ENCODE measurements around the gene ZNF891. TPM values are rescaled to one million over a fixed set of nuclear protein-coding genes. Genes with fewer than 3 reads are reported as not detected.

Gene ZNF891
- total and polyA plus RNA-seq, 8 donors = 1.6 to 8.5 (median 7.1) TPM

DNA sequence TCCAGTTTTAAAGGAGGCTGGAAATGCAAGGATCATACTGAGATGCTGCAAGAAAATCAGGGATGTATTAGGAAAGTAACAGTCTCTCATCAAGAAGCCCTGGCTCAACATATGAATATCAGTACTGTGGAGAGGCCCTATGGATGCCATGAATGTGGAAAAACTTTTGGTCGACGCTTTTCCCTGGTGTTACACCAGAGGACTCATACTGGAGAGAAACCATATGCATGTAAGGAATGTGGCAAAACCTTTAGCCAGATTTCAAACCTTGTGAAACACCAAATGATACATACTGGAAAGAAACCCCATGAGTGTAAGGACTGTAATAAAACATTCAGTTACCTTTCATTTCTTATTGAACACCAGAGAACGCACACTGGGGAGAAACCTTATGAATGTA is 24.5 kb downstream of the ZNF891 start:
- Histone ChIP-seq H3K27me3 (no peaks in the 10 kb centered on the region), H3K4me3 (no peak overlapping the region), H3K9me3 (peaks cover 43 to 100% of the 10 kb centered on the region in 2 donors), H3K36me3 (peaks cover 16 to 83% of the 10 kb centered on the region in 2 donors), H3K27ac (no peak overlapping the region), H3K4me1 (no peaks in the 10 kb centered on the region)
- no peak for DNase-seq
- intact Hi-C loops (cut with DNase I) = no loop called here
- no peak for ATAC-seq
- TF ChIP-seq, protein P1, sequence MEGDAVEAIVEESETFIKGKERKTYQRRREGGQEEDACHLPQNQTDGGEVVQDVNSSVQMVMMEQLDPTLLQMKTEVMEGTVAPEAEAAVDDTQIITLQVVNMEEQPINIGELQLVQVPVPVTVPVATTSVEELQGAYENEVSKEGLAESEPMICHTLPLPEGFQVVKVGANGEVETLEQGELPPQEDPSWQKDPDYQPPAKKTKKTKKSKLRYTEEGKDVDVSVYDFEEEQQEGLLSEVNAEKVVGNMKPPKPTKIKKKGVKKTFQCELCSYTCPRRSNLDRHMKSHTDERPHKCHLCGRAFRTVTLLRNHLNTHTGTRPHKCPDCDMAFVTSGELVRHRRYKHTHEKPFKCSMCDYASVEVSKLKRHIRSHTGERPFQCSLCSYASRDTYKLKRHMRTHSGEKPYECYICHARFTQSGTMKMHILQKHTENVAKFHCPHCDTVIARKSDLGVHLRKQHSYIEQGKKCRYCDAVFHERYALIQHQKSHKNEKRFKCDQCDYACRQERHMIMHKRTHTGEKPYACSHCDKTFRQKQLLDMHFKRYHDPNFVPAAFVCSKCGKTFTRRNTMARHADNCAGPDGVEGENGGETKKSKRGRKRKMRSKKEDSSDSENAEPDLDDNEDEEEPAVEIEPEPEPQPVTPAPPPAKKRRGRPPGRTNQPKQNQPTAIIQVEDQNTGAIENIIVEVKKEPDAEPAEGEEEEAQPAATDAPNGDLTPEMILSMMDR (IDR thresholded peaks at IDR 0.05) = no peak

DNA sequence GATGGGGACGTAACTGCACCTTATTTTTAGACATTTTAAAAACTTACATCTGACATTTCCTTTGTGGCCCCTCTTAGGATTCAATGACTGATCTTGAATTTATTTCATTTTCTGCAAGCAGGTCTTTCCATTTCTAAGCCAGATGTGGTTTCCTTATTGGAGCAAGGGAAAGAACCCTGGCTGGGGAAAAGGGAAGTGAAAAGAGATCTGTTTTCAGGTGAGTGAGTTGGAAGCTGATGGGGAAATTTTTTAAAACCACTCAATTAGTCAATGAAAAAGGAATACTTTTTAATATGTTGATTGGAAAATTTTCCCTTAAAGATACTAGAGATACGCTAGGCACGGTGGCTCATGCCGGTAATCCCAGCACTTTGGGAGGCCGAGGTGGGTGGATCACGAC is 46.7 kb downstream of the ZNF891 start:
- DNase-seq = no peak
- no peaks in the 10 kb centered on the region for H3K27me3 ChIP-seq
- H3K27ac ChIP-seq = no peak overlapping the region
- H3K4me3 ChIP-seq = no peak overlapping the region
- intact Hi-C loops (cut with DNase I) = no loop called here
- H3K36me3 ChIP-seq = peaks cover 3 to 66% of the 10 kb centered on the region in 2 donors
- H3K9me3 ChIP-seq = peaks cover 0 to 85% of the 10 kb centered on the region in 2 donors
- TF ChIP-seq, protein P1 (IDR thresholded peaks at IDR 0.05) = no peak
- no peak for ATAC-seq
- H3K4me1 ChIP-seq = peaks cover 4 to 5% of the 10 kb centered on the region in 2 donors

- H3K4me3 ChIP-seq = peak overlapping the region; percentile 67 to 76
- DNase-seq = peak in 2 of 4 donors; percentile 5 to 32
- peaks cover 3 to 45% of the 10 kb centered on the region in 2 donors for H3K36me3 ChIP-seq
- no peak for ATAC-seq
- peaks cover 0 to 85% of the 10 kb centered on the region in 2 donors for H3K9me3 ChIP-seq
- peaks cover 4 to 5% of the 10 kb centered on the region in 2 donors for H3K4me1 ChIP-seq
- H3K27ac ChIP-seq = peak overlapping the region; percentile 99
- H3K27me3 ChIP-seq = no peaks in the 10 kb centered on the region
- TF ChIP-seq, protein P1 (IDR thresholded peaks at IDR 0.05) = no peak
- intact Hi-C loops (cut with DNase I) = no loop called here
Observed at GRCh38 chr12:133081159-133081780, 48.8 kb downstream of the ZNF891 start.

DNA sequence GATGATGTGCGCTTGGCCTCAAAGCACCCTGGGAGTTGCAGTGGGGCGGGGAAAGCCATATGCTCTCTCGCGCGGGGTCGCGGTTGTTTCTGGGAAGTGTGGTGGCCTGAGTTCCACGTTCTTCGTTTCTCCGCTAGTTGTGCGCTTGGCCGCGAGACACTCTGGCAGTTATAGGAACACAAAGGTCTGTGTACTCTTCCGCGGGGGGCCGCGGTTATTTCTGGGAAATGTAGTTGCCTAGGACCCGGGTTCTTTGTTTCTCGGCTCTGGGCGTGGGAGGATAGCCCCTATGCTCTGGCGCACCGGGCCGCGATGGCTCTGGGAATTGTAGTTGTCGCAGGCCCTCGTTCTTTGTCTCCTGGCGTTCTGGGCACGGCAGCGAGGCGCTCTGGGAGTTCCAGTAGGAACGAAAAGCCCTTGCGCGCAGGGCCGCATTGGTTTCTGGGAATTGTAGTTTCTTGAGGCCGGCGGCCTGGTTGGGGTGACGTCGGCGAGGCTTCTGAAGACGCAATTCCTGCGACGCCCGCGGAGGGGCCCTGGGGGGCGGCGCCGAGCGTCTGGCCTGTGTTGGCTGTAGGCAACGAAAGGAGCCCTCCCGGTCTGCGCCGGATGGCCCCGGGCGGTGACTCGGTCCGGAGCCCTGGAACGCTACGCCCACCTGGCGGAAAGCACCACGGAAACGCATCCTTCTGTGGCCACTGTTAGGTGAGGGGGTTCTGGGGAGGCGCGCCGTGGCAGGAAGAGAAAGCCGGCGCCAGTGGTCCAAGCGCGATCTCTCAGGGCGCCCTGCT is 49.5 kb downstream of the ZNF891 start, which contains the start of gene ZNF140:
TSS of gene ZNF140 (plus strand) at position 556 of the 791 bp plus-strand sequence. CDS start 398 bp downstream, outside the sequence.
- ATAC-seq = peak; percentile 88
- Histone ChIP-seq H3K4me1 (peaks cover 4 to 5% of the 10 kb centered on the region in 2 donors), H3K27me3 (no peaks in the 10 kb centered on the region), H3K4me3 (peak within 1 kb of the TSS; percentile 67 to 76), H3K9me3 (peaks cover 0 to 85% of the 10 kb centered on the region in 2 donors), H3K36me3 (peaks cover under 1 to 38% of the 10 kb centered on the region in 2 donors), H3K27ac (peak within 1 kb of the TSS; percentile 99)
- DNase-seq = peak; percentile 96 to 98 (median 98)
- intact Hi-C loops (cut with DNase I) = no loop called here
- TF ChIP-seq, protein P1 (IDR thresholded peaks at IDR 0.05) = peak; percentile 18 to 59

- intact Hi-C loops (cut with DNase I) = no loop called here
- Histone ChIP-seq H3K27me3 (no peaks in the 10 kb centered on the region), H3K27ac (peak overlapping the region; percentile 99), H3K4me3 (peak overlapping the region; percentile 67 to 76), H3K36me3 (peaks cover 0 to 33% of the 10 kb centered on the region in 2 donors), H3K4me1 (peaks cover 4 to 5% of the 10 kb centered on the region in 2 donors), H3K9me3 (peaks cover 0 to 85% of the 10 kb centered on the region in 2 donors)
- ATAC-seq = peak; percentile 94
- TF ChIP-seq, protein P1 (IDR thresholded peaks at IDR 0.05) = no peak
- peak; percentile 96 to 100 (median 100) for DNase-seq
Observed at GRCh38 chr12:133080026-133080367, 50.1 kb downstream of the ZNF891 start.
